Mucosa of rectum (tissue), 2 donors: ENCODE measurements around the gene UBE3C.

Experiments
- H3K27ac ChIP-seq, 2 donors: one replicate each; pipeline ENCODE4 v1.7.0; 2013; ENCODE audit warnings: inconsistent platforms in 2 of 2, low read depth in 2 of 2, low read length in 2 of 2
- H3K27me3 ChIP-seq, 2 donors: one replicate each; pipeline ENCODE4 v1.7.0; 2013; ENCODE audit warnings: low read length in 2 of 2; ENCODE audit not compliant: control insufficient read depth in 2 of 2, insufficient read depth in 2 of 2
- H3K36me3 ChIP-seq, 2 donors: one replicate each; pipeline ENCODE4 v1.7.0; 2013; ENCODE audit warnings: low read length in 2 of 2; ENCODE audit not compliant: control insufficient read depth in 2 of 2, insufficient read depth in 2 of 2
- H3K4me1 ChIP-seq, 2 donors: one replicate each; pipeline ENCODE4 v1.7.0; 2013; ENCODE audit warnings: low read length in 2 of 2, mild to moderate bottlenecking in 1 of 2; ENCODE audit not compliant: control insufficient read depth in 2 of 2, insufficient read depth in 2 of 2
- H3K4me3 ChIP-seq, 2 donors: one replicate each; pipeline ENCODE4 v1.7.0; 2013; ENCODE audit warnings: low read length in 2 of 2
- H3K9ac ChIP-seq, 2 donors: one replicate each; pipeline ENCODE4 v1.7.0; 2013; ENCODE audit warnings: low read length in 2 of 2, low read depth in 1 of 2, mild to moderate bottlenecking in 1 of 2
- H3K9me3 ChIP-seq, 2 donors: one replicate each; pipeline ENCODE4 v1.7.0; 2013; ENCODE audit warnings: low read length in 2 of 2; ENCODE audit not compliant: control insufficient read depth in 2 of 2
- donor health status: healthy.
- donor health status: Normal muscosa, but diverticular disease.

UBE3C gene

DNA sequence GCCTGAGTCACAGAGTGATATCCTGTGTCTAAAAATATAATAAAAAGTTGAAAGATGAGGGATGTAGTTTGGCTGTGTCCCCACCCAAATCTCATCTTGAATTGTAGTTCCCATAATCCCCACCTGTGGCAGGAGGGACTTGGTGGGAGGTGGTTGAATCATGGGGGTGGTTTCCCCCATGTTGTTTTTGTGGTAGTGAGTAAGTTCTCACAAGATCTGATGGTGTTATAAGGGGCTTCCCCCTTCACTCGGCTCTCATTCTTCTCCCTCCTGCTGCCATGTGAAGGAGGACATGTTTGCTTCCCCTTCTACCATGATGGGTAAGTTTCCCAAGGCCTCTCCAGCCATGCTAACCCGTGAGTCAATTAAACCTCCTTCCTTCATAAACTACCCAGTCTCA, 25.1 kb upstream of the UBE3C start:
- H3K9ac ChIP-seq: no peak overlapping the region
- H3K9me3 ChIP-seq: peaks cover 0 to 3% of the 10 kb centered on the region in 2 donors
- no peak overlapping the region for H3K4me3 ChIP-seq

GRCh38 chr7:157116762-157117161, 22.0 kb upstream of the UBE3C start:
- Histone ChIP-seq H3K36me3 (no peaks in the 10 kb centered on the region), H3K27me3 (no peaks in the 10 kb centered on the region), H3K9ac (no peak overlapping the region), H3K4me3 (no peak overlapping the region), H3K4me1 (no peaks in the 10 kb centered on the region), H3K9me3 (peaks cover 0 to 3% of the 10 kb centered on the region in 2 donors), H3K27ac (no peak overlapping the region)

More for the DNA sequence above, 25.1 kb upstream of the UBE3C start:
- H3K27ac ChIP-seq: no peak overlapping the region
- H3K36me3 ChIP-seq: no peaks in the 10 kb centered on the region
- no peaks in the 10 kb centered on the region for H3K4me1 ChIP-seq
- H3K27me3 ChIP-seq: no peaks in the 10 kb centered on the region

GRCh38 chr7:157117796-157118195, 20.9 kb upstream of the UBE3C start:
- Histone ChIP-seq H3K4me3 (no peak overlapping the region), H3K9me3 (no peaks in the 10 kb centered on the region), H3K27me3 (no peaks in the 10 kb centered on the region), H3K36me3 (no peaks in the 10 kb centered on the region), H3K27ac (no peak overlapping the region), H3K9ac (no peak overlapping the region), H3K4me1 (no peaks in the 10 kb centered on the region)

DNA sequence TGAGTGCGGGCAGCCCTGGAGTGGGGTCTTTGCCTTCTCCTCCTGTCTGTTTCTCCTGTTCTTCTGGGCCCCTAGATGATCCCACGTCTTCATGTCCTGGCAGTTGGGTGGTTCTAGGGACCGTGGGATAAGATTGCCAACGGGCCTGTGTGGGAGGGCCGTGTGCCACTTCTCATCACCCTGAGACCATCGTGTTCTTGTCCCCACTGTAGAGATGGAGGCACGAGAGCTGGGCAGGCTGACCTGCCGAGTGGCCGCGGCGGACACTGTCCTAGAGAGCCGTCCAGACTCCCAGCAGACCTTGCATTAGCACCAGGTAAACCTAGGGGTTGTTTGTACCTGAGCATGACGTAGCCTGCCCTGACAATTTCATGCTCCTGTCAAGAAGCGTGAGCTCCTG, 18.5 kb upstream of the UBE3C start:
- Histone ChIP-seq H3K4me1 (no peaks in the 10 kb centered on the region), H3K9me3 (no peaks in the 10 kb centered on the region), H3K36me3 (no peaks in the 10 kb centered on the region), H3K4me3 (no peak overlapping the region), H3K27ac (no peak overlapping the region), H3K9ac (no peak overlapping the region), H3K27me3 (no peaks in the 10 kb centered on the region)

- H3K9me3 ChIP-seq: no peaks in the 10 kb centered on the region
- H3K9ac ChIP-seq: no peak overlapping the region
- H3K27ac ChIP-seq: no peak overlapping the region
- no peaks in the 10 kb centered on the region for H3K27me3 ChIP-seq
- no peaks in the 10 kb centered on the region for H3K4me1 ChIP-seq
- H3K4me3 ChIP-seq: no peak overlapping the region
- no peaks in the 10 kb centered on the region for H3K36me3 ChIP-seq
Measured at GRCh38 chr7:157121184-157121715, 17.5 kb upstream of the UBE3C start.

DNA sequence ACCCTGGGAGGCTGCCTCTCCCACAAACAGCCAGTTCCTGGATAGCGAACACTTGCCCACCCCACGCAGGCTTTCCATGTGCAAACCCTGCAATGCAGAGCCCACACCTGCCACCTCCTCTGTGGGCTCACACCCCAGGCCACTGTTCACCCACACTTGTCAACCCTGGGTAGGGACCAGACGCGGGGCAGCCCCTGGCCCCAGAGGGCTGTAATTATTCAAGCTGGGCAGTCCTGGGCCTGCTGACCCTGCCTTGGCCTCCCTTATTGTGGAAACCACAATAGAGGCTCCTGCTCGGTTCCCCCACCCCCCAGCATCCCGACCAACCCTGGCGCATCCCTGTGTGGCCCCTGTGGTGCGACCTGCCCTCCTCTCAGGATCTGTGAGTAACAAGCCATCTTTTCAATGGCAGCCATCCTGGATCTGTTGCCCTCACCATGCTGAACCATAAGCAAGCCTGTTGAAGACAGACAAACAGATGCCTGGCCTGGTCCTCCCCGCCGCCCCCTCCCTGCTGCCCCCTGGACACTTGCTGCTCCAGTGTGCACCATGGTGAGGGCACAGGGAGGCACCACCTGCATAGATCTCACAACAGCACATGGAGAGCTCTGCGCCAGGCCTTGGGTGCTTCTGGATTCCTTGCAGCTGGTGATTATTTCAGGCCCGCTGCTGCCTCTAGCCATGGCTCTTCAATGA, 15.8 kb upstream of the UBE3C start:
- Histone ChIP-seq H3K9me3 (no peaks in the 10 kb centered on the region), H3K36me3 (no peaks in the 10 kb centered on the region), H3K4me3 (no peak overlapping the region), H3K27ac (no peak overlapping the region), H3K4me1 (no peaks in the 10 kb centered on the region), H3K27me3 (no peaks in the 10 kb centered on the region), H3K9ac (no peak overlapping the region)

DNA sequence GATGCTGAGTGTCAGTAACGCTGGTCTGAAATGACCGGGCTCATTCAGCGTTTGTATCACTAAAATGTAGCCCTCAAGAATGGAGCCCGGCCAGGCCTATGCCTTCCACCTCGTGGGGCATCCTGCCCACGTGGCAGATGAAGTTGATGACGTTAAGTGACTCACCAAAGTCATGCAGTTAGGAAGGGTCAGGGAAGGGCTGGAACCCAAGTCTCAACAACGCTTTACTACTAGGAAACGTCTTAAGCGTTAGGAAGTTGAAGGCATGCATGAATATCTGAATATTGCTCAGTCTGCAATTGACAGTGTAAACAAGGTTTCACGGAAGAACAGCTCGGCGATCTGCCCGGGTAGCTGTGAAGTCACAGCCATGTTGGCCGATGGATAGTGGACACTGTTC, 14.0 kb upstream of the UBE3C start:
- no peaks in the 10 kb centered on the region for H3K27me3 ChIP-seq
- H3K9ac ChIP-seq: no peak overlapping the region
- H3K36me3 ChIP-seq: no peaks in the 10 kb centered on the region
- H3K27ac ChIP-seq: no peak overlapping the region
- no peak overlapping the region for H3K4me3 ChIP-seq
- no peaks in the 10 kb centered on the region for H3K4me1 ChIP-seq
- no peaks in the 10 kb centered on the region for H3K9me3 ChIP-seq

- H3K4me3 ChIP-seq: no peak overlapping the region
Measured at GRCh38 chr7:157125376-157126223, 13.1 kb upstream of the UBE3C start.

DNA sequence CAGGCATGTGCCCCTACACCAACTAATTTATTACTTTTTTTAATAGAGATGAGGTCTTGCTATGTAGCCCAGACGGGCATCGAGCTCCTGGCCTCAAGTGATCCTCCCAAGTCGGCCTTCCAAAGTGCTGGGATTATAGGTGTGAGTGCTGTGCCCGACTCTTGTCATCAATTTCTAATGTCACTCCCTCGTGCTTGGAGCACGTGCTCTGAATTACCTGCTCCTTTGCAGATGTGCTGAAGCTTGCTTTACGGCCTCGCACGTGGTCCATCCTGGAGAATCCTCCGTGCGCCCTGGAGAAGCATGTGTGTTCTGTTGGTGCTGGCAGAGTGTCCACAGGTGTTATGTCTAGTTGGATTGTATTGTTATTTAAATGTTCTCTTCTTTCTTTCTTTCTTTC, 11.8 kb upstream of the UBE3C start:
- Histone ChIP-seq H3K27ac (no peak overlapping the region), H3K27me3 (no peaks in the 10 kb centered on the region)

More at GRCh38 chr7:157125376-157126223, 13.1 kb upstream of the UBE3C start:
- no peaks in the 10 kb centered on the region for H3K9me3 ChIP-seq
- H3K27ac ChIP-seq: no peak overlapping the region
- no peak overlapping the region for H3K9ac ChIP-seq
- H3K27me3 ChIP-seq: no peaks in the 10 kb centered on the region
- H3K4me1 ChIP-seq: no peaks in the 10 kb centered on the region
- H3K36me3 ChIP-seq: no peaks in the 10 kb centered on the region

DNA sequence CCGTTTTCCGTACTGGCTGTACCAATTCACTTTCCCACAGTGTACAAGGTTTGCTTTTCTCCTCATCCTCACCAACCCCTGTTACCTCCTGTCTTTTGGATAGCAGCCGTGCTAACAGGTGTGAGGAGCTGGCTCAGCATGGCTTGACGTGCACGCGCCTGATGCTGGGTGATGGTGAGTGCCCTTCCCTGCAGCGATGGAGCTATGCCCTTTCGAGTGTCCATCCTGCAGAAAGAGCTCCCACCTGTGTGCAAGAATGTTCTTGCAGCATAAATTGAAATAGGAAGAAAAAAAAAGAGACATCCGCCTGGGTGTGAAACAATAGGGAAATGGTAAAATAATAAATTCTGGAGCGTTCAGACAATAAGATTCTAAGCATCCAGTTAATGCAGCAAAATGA, 9.5 kb upstream of the UBE3C start:
- no peaks in the 10 kb centered on the region for H3K4me1 ChIP-seq
- H3K9me3 ChIP-seq: no peaks in the 10 kb centered on the region
- H3K27me3 ChIP-seq: no peaks in the 10 kb centered on the region
- no peak overlapping the region for H3K27ac ChIP-seq
- H3K4me3 ChIP-seq: no peak overlapping the region
- no peak overlapping the region for H3K9ac ChIP-seq
- no peaks in the 10 kb centered on the region for H3K36me3 ChIP-seq

More for the DNA sequence above, 11.8 kb upstream of the UBE3C start:
- Histone ChIP-seq H3K4me3 (no peak overlapping the region), H3K9ac (no peak overlapping the region), H3K4me1 (no peaks in the 10 kb centered on the region), H3K36me3 (no peaks in the 10 kb centered on the region), H3K9me3 (no peaks in the 10 kb centered on the region)
